Type B pancreatic cell (in vitro differentiated cells): ENCODE measurements around the gene HPSE2. TPM values are rescaled to one million over a fixed set of nuclear protein-coding genes. Genes with fewer than 3 reads are reported as not detected.
"Not testable (repeated sequence)": the region's sequence is repeated elsewhere in the genome, so short reads cannot be mapped to it uniquely, and the experiment has no call there.

Experiments
- DNase-seq: peaks from one replicate; pipeline ENCODE4 v3.0.0; 2021; ENCODE audit warnings: mixed read lengths; ENCODE audit not compliant: unreplicated experiment; ENCODE audit errors: extremely low spot score
- H3K27ac Mint-ChIP-seq: 2 replicates; pipeline ENCODE4 v1.8.0; 2021; ENCODE audit warnings: mild to moderate bottlenecking, mixed read lengths
- H3K27me3 Mint-ChIP-seq: 2 replicates; pipeline ENCODE4 v1.8.0; 2021; ENCODE audit warnings: mixed read lengths
- H3K36me3 Mint-ChIP-seq: 2 replicates; pipeline ENCODE4 v1.8.0; 2021; ENCODE audit warnings: mixed read lengths
- H3K4me1 Mint-ChIP-seq: one replicate; pipeline ENCODE4 v1.8.0; 2021; ENCODE audit warnings: mixed read lengths; ENCODE audit not compliant: unreplicated experiment
- H3K4me3 Mint-ChIP-seq: 2 replicates; pipeline ENCODE4 v1.8.0; 2021; ENCODE audit warnings: mild to moderate bottlenecking, mixed read lengths
- H3K9me3 Mint-ChIP-seq: 2 replicates; pipeline ENCODE4 v1.8.0; 2021; ENCODE audit warnings: mixed read lengths
- total RNA-seq: library from RNA; stranded (reverse); gene quantifications from 2 replicates; pipeline ENCODE4 v1.2.1, GENCODE V29; 2021; ENCODE audit warnings: low replicate concordance
- TF ChIP-seq, protein P1 (sequence below): fragments of 200-600 bp; sonication (generic); conservative IDR thresholded peaks from 2 replicates; pipeline ENCODE4 v1.5.0; 2021; ENCODE audit warnings: antibody characterized with exemption, mild to moderate bottlenecking

Gene HPSE2
- total RNA-seq, 1 donor from 2014 or later = 19.8 TPM

DNA sequence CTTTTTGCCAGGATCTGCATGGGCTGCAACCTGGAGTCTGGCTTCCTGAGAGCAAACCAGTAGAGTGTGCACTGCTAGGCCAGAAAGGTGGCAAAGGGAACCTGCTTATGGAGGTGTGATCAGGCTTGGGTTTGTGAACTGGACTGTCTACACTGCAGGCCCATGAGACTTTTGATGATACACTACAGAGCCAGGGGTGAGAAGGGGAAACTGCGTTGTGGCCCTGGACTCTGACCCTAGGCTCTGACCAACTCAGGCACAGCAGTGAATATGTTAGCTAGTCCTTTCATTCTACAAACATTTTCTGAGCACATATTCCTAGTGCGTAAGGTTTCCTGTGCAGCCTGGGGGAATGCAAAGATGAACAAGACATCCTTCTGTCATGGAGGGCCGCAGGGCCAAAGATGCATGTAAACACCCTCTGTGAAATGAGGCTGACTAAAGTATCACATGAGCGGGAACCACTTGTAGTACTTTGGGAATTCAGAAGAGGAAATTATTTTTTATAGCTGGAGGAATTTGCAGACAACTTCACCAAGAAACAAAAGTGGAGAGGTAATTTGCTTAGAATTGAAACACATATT lies 725.1 kb downstream of the HPSE2 start:
- TF ChIP-seq, protein P1, sequence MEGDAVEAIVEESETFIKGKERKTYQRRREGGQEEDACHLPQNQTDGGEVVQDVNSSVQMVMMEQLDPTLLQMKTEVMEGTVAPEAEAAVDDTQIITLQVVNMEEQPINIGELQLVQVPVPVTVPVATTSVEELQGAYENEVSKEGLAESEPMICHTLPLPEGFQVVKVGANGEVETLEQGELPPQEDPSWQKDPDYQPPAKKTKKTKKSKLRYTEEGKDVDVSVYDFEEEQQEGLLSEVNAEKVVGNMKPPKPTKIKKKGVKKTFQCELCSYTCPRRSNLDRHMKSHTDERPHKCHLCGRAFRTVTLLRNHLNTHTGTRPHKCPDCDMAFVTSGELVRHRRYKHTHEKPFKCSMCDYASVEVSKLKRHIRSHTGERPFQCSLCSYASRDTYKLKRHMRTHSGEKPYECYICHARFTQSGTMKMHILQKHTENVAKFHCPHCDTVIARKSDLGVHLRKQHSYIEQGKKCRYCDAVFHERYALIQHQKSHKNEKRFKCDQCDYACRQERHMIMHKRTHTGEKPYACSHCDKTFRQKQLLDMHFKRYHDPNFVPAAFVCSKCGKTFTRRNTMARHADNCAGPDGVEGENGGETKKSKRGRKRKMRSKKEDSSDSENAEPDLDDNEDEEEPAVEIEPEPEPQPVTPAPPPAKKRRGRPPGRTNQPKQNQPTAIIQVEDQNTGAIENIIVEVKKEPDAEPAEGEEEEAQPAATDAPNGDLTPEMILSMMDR = no peak
- H3K4me1 Mint-ChIP-seq = no peaks in the 10 kb centered on the region
- no peak overlapping the region for H3K27ac Mint-ChIP-seq
- H3K36me3 Mint-ChIP-seq = no peaks in the 10 kb centered on the region
- no peak for DNase-seq
- no peaks in the 10 kb centered on the region for H3K9me3 Mint-ChIP-seq
- no peak overlapping the region for H3K4me3 Mint-ChIP-seq
- no peaks in the 10 kb centered on the region for H3K27me3 Mint-ChIP-seq

DNA sequence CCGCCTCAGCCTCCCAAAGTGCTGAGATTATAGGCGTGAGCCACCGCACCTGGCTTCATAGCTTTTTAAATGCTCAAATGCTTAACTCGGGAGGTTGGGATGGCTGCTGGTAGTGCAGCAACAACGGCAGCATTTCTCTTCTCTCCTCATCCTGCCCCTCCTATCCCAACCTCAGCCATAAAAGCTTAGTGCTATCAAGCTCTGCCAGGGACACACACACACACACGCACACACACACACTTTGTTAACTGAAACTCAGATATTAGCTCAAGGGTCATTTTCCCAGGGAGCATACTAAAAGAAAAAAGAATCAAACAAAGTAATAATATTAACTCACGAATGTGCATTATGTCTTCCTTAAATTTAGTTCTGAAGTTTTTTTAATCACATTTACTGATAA lies 725.9 kb downstream of the HPSE2 start:
- Mint-ChIP-seq H3K4me3 (no peak overlapping the region), H3K27me3 (no peaks in the 10 kb centered on the region), H3K36me3 (no peaks in the 10 kb centered on the region), H3K27ac (no peak overlapping the region), H3K4me1 (no peaks in the 10 kb centered on the region), H3K9me3 (no peaks in the 10 kb centered on the region)
- no peak for DNase-seq
- TF ChIP-seq, protein P1 = no peak

DNA sequence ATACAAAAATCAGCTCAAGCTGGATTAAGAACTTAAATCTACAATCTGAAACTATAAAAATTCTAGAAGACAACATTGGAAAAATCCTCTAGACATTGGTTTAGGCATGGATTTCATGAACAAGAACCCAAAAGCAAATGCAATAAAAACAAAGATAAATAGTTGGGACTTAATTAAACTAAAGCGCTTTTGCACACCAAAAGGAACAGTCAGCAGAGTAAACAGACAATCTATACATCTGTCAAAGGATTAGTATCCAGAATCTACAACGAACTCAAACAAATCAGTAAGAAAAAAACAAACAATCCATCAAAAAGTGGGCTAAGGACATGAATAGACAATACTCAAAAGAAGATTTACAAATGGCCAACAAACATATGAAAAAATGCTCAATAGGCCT lies 733.1 kb downstream of the HPSE2 start:
- not testable (repeated sequence) for H3K27ac Mint-ChIP-seq, DNase-seq, H3K36me3 Mint-ChIP-seq, H3K4me3 Mint-ChIP-seq, H3K4me1 Mint-ChIP-seq, H3K27me3 Mint-ChIP-seq
- peaks cover 11% of the 10 kb centered on the region for H3K9me3 Mint-ChIP-seq

DNA sequence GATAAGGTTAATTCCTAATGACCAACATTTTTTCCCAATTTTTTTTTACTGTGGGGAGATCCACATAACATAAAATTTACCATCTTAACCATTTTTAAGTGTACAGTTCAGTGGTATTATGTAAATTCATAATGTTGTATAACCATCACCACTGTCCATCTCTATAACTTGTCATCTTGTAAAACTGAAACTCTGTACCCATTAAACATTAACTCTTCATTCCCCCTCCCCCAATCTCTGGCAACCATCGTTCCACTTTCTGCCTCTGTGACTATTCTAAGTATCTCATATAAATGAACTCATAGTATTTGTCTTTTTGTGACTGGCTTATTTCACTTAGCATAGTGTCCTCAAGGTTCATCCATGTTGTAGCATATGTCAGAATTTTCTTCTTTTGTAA lies 742.9 kb downstream of the HPSE2 start:
- H3K27me3 Mint-ChIP-seq = no peaks in the 10 kb centered on the region
- TF ChIP-seq, protein P1 = no peak
- H3K4me1 Mint-ChIP-seq = no peaks in the 10 kb centered on the region
- H3K4me3 Mint-ChIP-seq = no peak overlapping the region
- DNase-seq = no peak
- H3K9me3 Mint-ChIP-seq = peaks cover 6% of the 10 kb centered on the region
- no peak overlapping the region for H3K27ac Mint-ChIP-seq
- H3K36me3 Mint-ChIP-seq = no peaks in the 10 kb centered on the region

DNA sequence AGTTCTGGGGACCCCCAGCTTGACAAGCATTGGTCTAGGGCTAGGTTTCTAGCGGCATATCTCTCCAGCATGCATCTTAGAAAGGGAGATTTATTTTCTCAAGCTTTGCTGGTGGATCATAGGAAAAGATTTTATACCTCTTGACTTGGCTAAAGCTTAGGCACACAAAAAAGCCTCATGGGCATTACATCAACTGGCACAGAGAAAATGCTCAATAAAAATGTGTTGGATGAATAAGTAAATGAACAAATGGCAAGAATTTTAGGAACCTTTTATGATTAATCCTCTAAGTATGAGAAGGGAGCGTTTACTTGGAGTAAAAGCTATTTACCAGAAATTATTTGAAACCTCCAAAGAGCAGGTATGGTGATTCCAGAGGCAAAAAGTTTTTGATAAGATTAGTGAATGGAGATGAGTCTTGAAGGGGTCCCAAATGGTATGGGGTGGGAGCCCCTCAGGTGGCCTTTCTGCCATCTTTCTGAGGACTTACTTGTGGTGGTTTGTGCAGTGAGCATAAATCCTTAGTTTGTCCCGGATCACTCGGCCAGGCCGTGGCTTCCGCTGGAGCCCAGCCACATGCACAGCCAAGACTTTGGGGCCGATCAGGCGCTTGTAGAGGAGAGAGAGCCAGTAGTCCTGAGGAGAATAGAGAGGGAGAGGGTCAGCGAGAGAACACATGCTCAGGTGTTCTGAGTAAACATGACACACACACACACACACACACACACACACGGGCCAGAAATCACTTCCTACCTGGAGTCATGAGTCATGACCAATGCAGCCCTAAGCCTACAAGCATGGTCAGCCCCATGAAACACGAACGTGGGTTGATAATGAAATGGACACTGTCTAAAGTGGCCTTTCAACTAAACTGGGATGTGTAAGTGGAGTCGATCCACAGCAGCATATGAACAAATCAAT lies 745.8 kb downstream of the HPSE2 start:
- Mint-ChIP-seq H3K27ac (no peak overlapping the region), H3K36me3 (no peaks in the 10 kb centered on the region), H3K9me3 (peaks cover 3% of the 10 kb centered on the region), H3K4me1 (peaks cover 13% of the 10 kb centered on the region), H3K4me3 (no peak overlapping the region), H3K27me3 (no peaks in the 10 kb centered on the region)
- no peak for DNase-seq
- TF ChIP-seq, protein P1 = no peak
